T-cell (primary cell): ENCODE measurements around the gene SH3BP4. TPM values are rescaled to one million over a fixed set of nuclear protein-coding genes. Genes with fewer than 3 reads are reported as not detected.

Source experiments
- ATAC-seq, 4 experiments: fragments of 200-7000 bp in 3 of 4; fragments of 150-1000 bp in 1 of 4; cut with Tn5 transposase; replicated peaks in 1 of 4; 1 replicate in 3 of 4; 2 replicates in 1 of 4; pipeline ENCODE4 v1.10.0; 2021; ENCODE audit warnings: moderate library complexity in 3 of 4, mild to moderate bottlenecking in 2 of 4, moderate number of reproducible peaks in 1 of 4
- CTCF ChIA-PET, 2 donors: fragments of 300-600 bp; sonication (Branson Sonifier 250); formaldehyde crosslinking; loops; one replicate each; lab custom pipeline; 2022; ENCODE audit warnings: antibody characterized with exemption in 2 of 2; lab: Charles Lee
- POLR2A ChIA-PET, 2 donors: fragments of 300-600 bp; sonication (Branson Sonifier 250); formaldehyde crosslinking; loops; one replicate each; lab custom pipeline; 2022; ENCODE audit warnings: antibody characterized with exemption in 2 of 2; lab: Charles Lee
- DNase-seq, 35 experiments: peaks; one replicate each; pipeline versions ENCODE4 v3.0.0 to v3.0.0-alpha.2; 2013 to 2023
- H3K27ac ChIP-seq: one replicate; pipeline ENCODE4 v1.5.1; 2013; ENCODE audit warnings: low read length
- H3K27me3 ChIP-seq, 2 experiments: replicated peaks in 1 of 2; 1 replicate in 1 of 2; 2 replicates in 1 of 2; pipeline versions ENCODE4 v1.6.1 to v1.7.0; 2013; ENCODE audit warnings: low read length in 1 of 2, mixed read lengths in 1 of 2; ENCODE audit not compliant: control insufficient read depth in 2 of 2, insufficient read depth in 2 of 2; ENCODE audit errors: extremely low read depth in 1 of 2
- H3K36me3 ChIP-seq, 2 donors: 1 replicate in 1 of 2; 2 replicates in 1 of 2; pipeline versions ENCODE4 v1.6.1 to v1.7.0; 2013; ENCODE audit warnings: low read length in 1 of 2; ENCODE audit not compliant: control insufficient read depth in 2 of 2, insufficient read depth in 1 of 2; ENCODE audit errors: extremely low read depth in 1 of 2
- H3K4me1 ChIP-seq, 2 experiments: 1 replicate in 1 of 2; 2 replicates in 1 of 2; pipeline versions ENCODE4 v1.6.1 to v1.7.0; 2013; ENCODE audit warnings: low read length in 2 of 2, mixed read lengths in 1 of 2; ENCODE audit not compliant: insufficient read depth in 2 of 2, control insufficient read depth in 1 of 2; ENCODE audit errors: extremely low read depth in 1 of 2
- H3K4me3 ChIP-seq, 2 donors: 1 replicate in 1 of 2; 2 replicates in 1 of 2; pipeline versions ENCODE4 v1.5.1 to v1.7.0; 2013; ENCODE audit warnings: mild to moderate bottlenecking in 2 of 2, low read length in 1 of 2, moderate library complexity in 1 of 2; ENCODE audit not compliant: control insufficient read depth in 1 of 2; ENCODE audit errors: extremely low read depth in 1 of 2
- H3K9me3 ChIP-seq: 2 replicates; pipeline ENCODE4 v1.7.0; 2013
- H3K27ac Mint-ChIP-seq, 2 donors: one replicate each; pipeline ENCODE4 v1.8.0; 2020 to 2021; ENCODE audit warnings: mild to moderate bottlenecking in 2 of 2, mixed read lengths in 2 of 2
- H3K27me3 Mint-ChIP-seq, 2 donors: one replicate each; pipeline ENCODE4 v1.8.0; 2021 to 2022; ENCODE audit warnings: mixed read lengths in 2 of 2
- H3K36me3 Mint-ChIP-seq: one replicate; pipeline ENCODE4 v1.8.0; 2021; ENCODE audit warnings: mixed read lengths
- H3K4me1 Mint-ChIP-seq, 3 donors: one replicate each; pipeline ENCODE4 v1.8.0; 2020 to 2022; ENCODE audit warnings: mixed read lengths in 3 of 3, mild to moderate bottlenecking in 1 of 3
- H3K4me3 Mint-ChIP-seq, 3 donors: one replicate each; pipeline ENCODE4 v1.8.0; 2020 to 2022; ENCODE audit warnings: mild to moderate bottlenecking in 3 of 3, mixed read lengths in 3 of 3, moderate library complexity in 3 of 3
- H3K9me3 Mint-ChIP-seq, 3 donors: one replicate each; pipeline ENCODE4 v1.8.0; 2020 to 2022; ENCODE audit warnings: mixed read lengths in 3 of 3
- WGBS: methylation state at CpG from one replicate; pipeline ENCODE4 v1.1.5; 2013; ENCODE audit warnings: missing lambda C conversion rate; ENCODE audit not compliant: insufficient coverage; 5-methylcytosine and 5-hydroxymethylcytosine counted together
- total RNA-seq, 35 experiments: library from RNA in 6 of 35; stranded (reverse) in 6 of 35; fragments of 120-200 nt in 1 of 35; gene quantifications; one replicate each; pipeline versions ENCODE4 v1.2.1 to v1.2.4 and lab custom pipeline; 2013 to 2026

Gene SH3BP4
- total RNA-seq, 5 donors from 2014 or later (not counting 1 experiment from before 2014, with no cell fraction given), result 0.14 to 1.3 (median 0.50) TPM

GRCh38 chr2:235083822-235084221 lies 132.0 kb downstream of the SH3BP4 start:
- H3K36me3 ChIP-seq, result no peaks in the 10 kb centered on the region
- Mint-ChIP-seq H3K36me3 (no peaks in the 10 kb centered on the region), H3K27me3 (peaks cover 23 to 29% of the 10 kb centered on the region in 2 donors), H3K4me1 (no peaks in the 10 kb centered on the region), H3K4me3 (no peak overlapping the region), H3K9me3 (peaks cover 0 to 8% (median 0%) of the 10 kb centered on the region in 3 donors), H3K27ac (no peak overlapping the region)
- no peak for DNase-seq
- ChIA-PET CTCF (no interaction called here), POLR2A (no interaction called here)
- no peak overlapping the region for H3K27ac ChIP-seq
- H3K4me1 ChIP-seq, result no peaks in the 10 kb centered on the region
- no peak overlapping the region for H3K4me3 ChIP-seq
- H3K27me3 ChIP-seq, result peaks cover 0 to 20% of the 10 kb centered on the region in 2 experiments
- no peak for ATAC-seq
- no peaks in the 10 kb centered on the region for H3K9me3 ChIP-seq
- WGBS, result no CpG with 5 or more reads among the region's 3 CpGs

DNA sequence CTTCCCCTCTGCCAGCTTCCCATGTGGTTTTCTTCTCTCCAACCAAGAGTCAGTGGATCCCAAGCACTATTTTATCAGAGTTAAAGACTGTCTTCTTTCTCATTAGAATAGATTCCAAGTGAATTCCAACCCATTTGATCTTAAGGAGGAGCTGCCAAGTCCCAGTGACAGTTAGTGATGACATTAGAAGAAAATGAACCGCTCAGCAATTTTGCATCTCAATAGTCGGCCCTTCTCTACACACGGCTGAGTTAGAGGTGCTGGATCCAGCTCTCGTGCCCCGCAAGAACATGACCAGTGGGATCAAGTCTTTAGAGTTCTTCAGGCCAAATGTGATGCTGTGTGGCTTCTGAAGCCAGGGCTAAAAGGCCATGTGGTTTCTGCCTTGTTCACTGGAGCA lies 132.6 kb downstream of the SH3BP4 start:
- H3K27ac Mint-ChIP-seq, result no peak overlapping the region
- peaks cover 23 to 33% of the 10 kb centered on the region in 2 donors for H3K27me3 Mint-ChIP-seq
- Histone ChIP-seq H3K9me3 (no peaks in the 10 kb centered on the region), H3K4me3 (no peak overlapping the region), H3K27ac (no peak overlapping the region), H3K4me1 (no peaks in the 10 kb centered on the region), H3K27me3 (peaks cover 0 to 17% of the 10 kb centered on the region in 2 experiments), H3K36me3 (no peaks in the 10 kb centered on the region)
- ChIA-PET CTCF (no interaction called here), POLR2A (no interaction called here)
- H3K9me3 Mint-ChIP-seq, result peaks cover 0 to 8% (median 0%) of the 10 kb centered on the region in 3 donors
- 93% methylated on average over 5 of the region's 5 CpGs for WGBS
- ATAC-seq (no peak), DNase-seq (no peak)
- H3K36me3 Mint-ChIP-seq, result no peaks in the 10 kb centered on the region
- no peaks in the 10 kb centered on the region for H3K4me1 Mint-ChIP-seq
- no peak overlapping the region for H3K4me3 Mint-ChIP-seq

- DNase-seq, result no peak
- CTCF ChIA-PET, result no interaction called here
- Mint-ChIP-seq H3K27me3 (peaks cover 29 to 36% of the 10 kb centered on the region in 2 donors), H3K27ac (no peak overlapping the region), H3K36me3 (no peaks in the 10 kb centered on the region), H3K4me1 (no peaks in the 10 kb centered on the region), H3K9me3 (peaks cover 0 to 8% (median 0%) of the 10 kb centered on the region in 3 donors), H3K4me3 (no peak overlapping the region)
- H3K9me3 ChIP-seq, result no peaks in the 10 kb centered on the region
- H3K4me1 ChIP-seq, result no peaks in the 10 kb centered on the region
- no peaks in the 10 kb centered on the region for H3K36me3 ChIP-seq
- no peak overlapping the region for H3K27ac ChIP-seq
- POLR2A ChIA-PET, result interaction anchor here in 1 of 2 donors (0.6 kb wide), 1 partner anchor 788 kb away, joined by 5 read pairs; no protein-coding TSS in a partner anchor
- no peak for ATAC-seq
- H3K27me3 ChIP-seq, result peaks cover 0 to 17% of the 10 kb centered on the region in 2 experiments
- no CpG with 5 or more reads among the region's 1 CpG for WGBS
- no peak overlapping the region for H3K4me3 ChIP-seq
Measured at GRCh38 chr2:235085476-235085875, 133.7 kb downstream of the SH3BP4 start.

GRCh38 chr2:235086481-235087184 lies 134.8 kb downstream of the SH3BP4 start:
- ATAC-seq (no peak), DNase-seq (no peak)
- Histone ChIP-seq H3K27me3 (peaks cover 0 to 20% of the 10 kb centered on the region in 2 experiments), H3K27ac (no peak overlapping the region), H3K9me3 (no peaks in the 10 kb centered on the region), H3K4me1 (no peaks in the 10 kb centered on the region), H3K4me3 (no peak overlapping the region), H3K36me3 (no peaks in the 10 kb centered on the region)
- H3K27me3 Mint-ChIP-seq, result peaks cover 33 to 42% of the 10 kb centered on the region in 2 donors
- no peaks in the 10 kb centered on the region for H3K4me1 Mint-ChIP-seq
- ChIA-PET POLR2A (no interaction called here), CTCF (no interaction called here)
- H3K4me3 Mint-ChIP-seq, result no peak overlapping the region
- no peaks in the 10 kb centered on the region for H3K36me3 Mint-ChIP-seq
- peaks cover 0 to 8% (median 0%) of the 10 kb centered on the region in 3 donors for H3K9me3 Mint-ChIP-seq
- 78% methylated on average over 13 of the region's 15 CpGs for WGBS
- no peak overlapping the region for H3K27ac Mint-ChIP-seq

- no peak overlapping the region for H3K4me3 Mint-ChIP-seq
- peaks cover 35 to 46% of the 10 kb centered on the region in 2 donors for H3K27me3 Mint-ChIP-seq
- H3K27ac Mint-ChIP-seq, result no peak overlapping the region
- ChIA-PET POLR2A (no interaction called here), CTCF (no interaction called here)
- WGBS, result 90% methylated on average over 11 of the region's 17 CpGs
- Histone ChIP-seq H3K36me3 (no peaks in the 10 kb centered on the region), H3K4me1 (no peaks in the 10 kb centered on the region), H3K9me3 (no peaks in the 10 kb centered on the region), H3K27ac (no peak overlapping the region), H3K27me3 (peaks cover 0 to 31% of the 10 kb centered on the region in 2 experiments), H3K4me3 (no peak overlapping the region)
- peaks cover 0 to 8% (median 0%) of the 10 kb centered on the region in 3 donors for H3K9me3 Mint-ChIP-seq
- ATAC-seq (no peak), DNase-seq (no peak)
- no peaks in the 10 kb centered on the region for H3K36me3 Mint-ChIP-seq
- no peaks in the 10 kb centered on the region for H3K4me1 Mint-ChIP-seq
Measured at GRCh38 chr2:235087832-235088495, 136.1 kb downstream of the SH3BP4 start.

GRCh38 chr2:235088496-235088921 lies 136.7 kb downstream of the SH3BP4 start:
- Mint-ChIP-seq H3K9me3 (peaks cover 0 to 8% (median 0%) of the 10 kb centered on the region in 3 donors), H3K36me3 (no peaks in the 10 kb centered on the region), H3K27me3 (peaks cover 38 to 50% of the 10 kb centered on the region in 2 donors), H3K27ac (no peak overlapping the region), H3K4me3 (no peak overlapping the region), H3K4me1 (no peaks in the 10 kb centered on the region)
- H3K4me3 ChIP-seq, result no peak overlapping the region
- ATAC-seq (no peak), DNase-seq (no peak)
- WGBS, result 80% methylated on average over 3 of the region's 10 CpGs
- no peak overlapping the region for H3K27ac ChIP-seq
- ChIA-PET POLR2A (no interaction called here), CTCF (no interaction called here)
- peaks cover 0 to 31% of the 10 kb centered on the region in 2 experiments for H3K27me3 ChIP-seq
- no peaks in the 10 kb centered on the region for H3K36me3 ChIP-seq
- H3K4me1 ChIP-seq, result no peaks in the 10 kb centered on the region
- H3K9me3 ChIP-seq, result no peaks in the 10 kb centered on the region
